AG04449 (cell line): ENCODE results near the gene DYNC2I2.

Source experiments
- CTCF ChIA-PET: fragments of 350-600 bp; formaldehyde crosslinking; extraction: SDS; loops from one replicate; lab custom pipeline; 2021; ENCODE audit warnings: antibody characterized with exemption; lab: Yijun Ruan, JAX
- POLR2A ChIA-PET: fragments of 400-600, 350-600 bp; formaldehyde crosslinking; extraction: SDS; loops from one replicate; lab custom pipeline; 2020; ENCODE audit warnings: antibody characterized with exemption, inconsistent platforms; lab: Yijun Ruan, JAX
- DNase-seq: peaks from one replicate; pipeline ENCODE4 v3.0.0-alpha.2; 2010; ENCODE audit warnings: low read depth, low spot score
- H3K4me3 ChIP-seq: 2 replicates; pipeline ENCODE4 v1.5.1; 2011; ENCODE audit warnings: low read depth, mild to moderate bottlenecking, control low read depth, low read length
- CTCF ChIP-seq: IDR thresholded peaks from one replicate; pipeline ENCODE4 v1.5.1; 2011; ENCODE audit warnings: mild to moderate bottlenecking, moderate library complexity, low read length, control low read depth, inconsistent platforms; ENCODE audit not compliant: insufficient read depth; ENCODE audit errors: missing control alignments

DYNC2I2 gene

DNA sequence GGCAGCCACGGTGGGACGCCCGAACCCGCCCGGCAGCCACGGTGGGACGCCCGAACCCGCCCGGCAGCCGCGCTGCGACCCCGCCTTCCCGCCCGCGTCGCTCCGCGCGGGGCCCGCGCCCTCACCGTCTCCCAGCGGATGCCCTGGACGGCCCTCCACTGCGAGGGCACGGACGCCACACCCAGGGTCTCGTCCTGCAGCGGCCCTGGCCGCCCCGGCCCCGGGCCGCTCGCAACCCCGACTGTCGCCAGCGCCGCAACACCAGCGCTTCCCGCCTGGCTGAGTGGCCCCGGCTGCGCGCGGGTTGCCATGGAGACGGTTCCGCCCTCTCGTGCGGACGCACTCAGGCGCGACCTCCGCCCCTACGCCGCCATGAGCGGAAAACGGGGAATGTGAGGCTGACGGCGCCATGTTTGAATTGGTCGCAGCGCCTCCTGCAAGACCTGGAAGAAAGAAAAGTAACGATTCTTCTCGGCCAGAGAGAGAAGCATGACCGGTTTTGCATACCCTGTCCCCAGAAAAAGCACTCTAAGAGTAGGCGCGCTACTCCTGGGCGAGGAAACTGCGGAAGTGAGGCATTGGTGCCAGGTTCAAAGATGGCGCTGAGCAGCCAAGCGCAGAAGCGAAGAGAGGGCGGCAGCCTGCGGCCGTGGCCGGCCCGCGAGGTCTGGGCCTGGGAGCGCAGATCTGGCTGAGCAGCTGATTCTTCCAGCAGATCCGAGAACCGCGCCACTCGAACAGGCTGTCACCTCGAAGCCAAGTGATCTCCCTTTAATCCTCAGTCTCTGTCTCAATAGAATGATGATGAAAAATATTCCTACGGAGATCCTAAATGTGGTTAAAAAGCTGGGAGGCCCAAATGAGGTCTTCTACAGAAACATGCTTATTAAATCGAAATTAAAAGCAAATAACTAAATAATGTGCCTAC is at the start of gene DYNC2I2:
Gene DYNC2I2 (minus strand): TSS at position 432 of the 928 bp plus-strand sequence. CDS start 121 bp downstream, at position 311.
- CTCF ChIA-PET: interaction anchor here (0.9 to 2.0 kb wide), 3 partner anchors 21 to 162 kb away, joined by 4 read pairs; partner anchors contain the start of genes ENDOG and PKN3
- TF ChIP-seq CTCF: no peak
- POLR2A ChIA-PET: interaction anchor here (0.5 to 0.8 kb wide), 2 partner anchors 32 to 103 kb away, joined by 3 read pairs; partner anchors contain the start of gene SET
- peak; percentile 40 for DNase-seq
- peak within 1 kb of the TSS; percentile 70 for H3K4me3 ChIP-seq

GRCh38 chr9:128706045-128706444 is 49.4 kb upstream of the DYNC2I2 start:
- ChIA-PET POLR2A (no interaction called here), CTCF (interaction anchor here (1.0 to 2.9 kb wide), 4 partner anchors 9 to 71 kb away, joined by 3 to 11 read pairs (median 6); no protein-coding TSS in a partner anchor)
- no peak for DNase-seq
- no peak overlapping the region for H3K4me3 ChIP-seq
- no peak for TF ChIP-seq CTCF

DNA sequence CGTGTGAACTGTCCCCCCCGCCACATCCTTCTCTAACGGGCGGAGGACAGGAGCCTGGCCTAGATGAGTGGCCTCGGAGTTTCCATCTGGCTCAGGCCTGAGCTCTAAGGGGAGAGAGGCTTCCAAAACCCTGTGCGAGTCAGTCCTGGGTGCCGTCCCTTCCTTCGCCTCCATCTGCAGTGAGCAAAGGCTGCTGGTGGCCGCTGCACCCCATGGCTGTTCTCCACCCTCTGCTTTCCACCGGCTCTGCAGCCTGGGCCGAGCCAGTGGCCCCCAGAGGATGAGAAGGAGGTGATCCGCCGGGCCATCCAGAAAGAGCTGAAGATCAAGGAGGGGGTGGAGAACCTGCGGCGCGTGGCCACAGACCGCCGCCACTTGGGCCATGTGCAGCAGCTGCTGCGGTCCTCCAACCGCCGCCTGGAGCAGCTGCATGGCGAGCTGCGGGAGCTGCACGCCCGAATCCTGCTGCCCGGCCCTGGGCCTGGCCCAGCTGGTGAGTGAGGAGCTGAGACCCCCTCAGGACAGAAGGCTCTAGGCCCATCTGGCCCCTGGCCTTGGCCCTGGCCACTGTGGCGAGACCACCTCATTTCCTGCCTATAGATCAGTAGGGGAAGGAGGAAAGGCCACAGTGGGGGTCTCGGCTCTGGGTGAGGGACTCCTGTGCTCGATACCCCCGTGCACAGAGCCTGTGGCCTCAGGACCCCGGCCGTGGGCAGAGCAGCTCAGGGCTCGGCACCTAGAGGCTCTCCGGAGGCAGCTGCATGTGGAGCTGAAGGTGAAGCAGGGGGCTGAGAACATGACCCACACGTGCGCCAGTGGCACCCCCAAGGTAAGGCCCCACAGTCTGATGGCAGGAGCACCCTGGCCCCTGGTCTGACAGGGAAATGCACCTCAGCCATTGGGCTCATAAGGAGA is 48.7 kb upstream of the DYNC2I2 start:
- no peak for TF ChIP-seq CTCF
- POLR2A ChIA-PET: no interaction called here
- H3K4me3 ChIP-seq: no peak overlapping the region
- CTCF ChIA-PET: interaction anchor here (1.4 to 2.9 kb wide), 5 partner anchors 9 to 19 kb away, joined by 3 to 11 read pairs (median 4); partner anchors contain the start of gene ZDHHC12
- no peak for DNase-seq

- DNase-seq: no peak
- ChIA-PET CTCF (interaction anchor here (0.6 to 2.9 kb wide), 11 partner anchors 10 to 70 kb away, joined by 3 to 11 read pairs (median 3); partner anchors contain the start of genes SET and ZDHHC12), POLR2A (no interaction called here)
- H3K4me3 ChIP-seq: no peak overlapping the region
- no peak for TF ChIP-seq CTCF
These were observed 47.7 kb upstream of the DYNC2I2 start for GRCh38 chr9:128704356-128704670.

DNA sequence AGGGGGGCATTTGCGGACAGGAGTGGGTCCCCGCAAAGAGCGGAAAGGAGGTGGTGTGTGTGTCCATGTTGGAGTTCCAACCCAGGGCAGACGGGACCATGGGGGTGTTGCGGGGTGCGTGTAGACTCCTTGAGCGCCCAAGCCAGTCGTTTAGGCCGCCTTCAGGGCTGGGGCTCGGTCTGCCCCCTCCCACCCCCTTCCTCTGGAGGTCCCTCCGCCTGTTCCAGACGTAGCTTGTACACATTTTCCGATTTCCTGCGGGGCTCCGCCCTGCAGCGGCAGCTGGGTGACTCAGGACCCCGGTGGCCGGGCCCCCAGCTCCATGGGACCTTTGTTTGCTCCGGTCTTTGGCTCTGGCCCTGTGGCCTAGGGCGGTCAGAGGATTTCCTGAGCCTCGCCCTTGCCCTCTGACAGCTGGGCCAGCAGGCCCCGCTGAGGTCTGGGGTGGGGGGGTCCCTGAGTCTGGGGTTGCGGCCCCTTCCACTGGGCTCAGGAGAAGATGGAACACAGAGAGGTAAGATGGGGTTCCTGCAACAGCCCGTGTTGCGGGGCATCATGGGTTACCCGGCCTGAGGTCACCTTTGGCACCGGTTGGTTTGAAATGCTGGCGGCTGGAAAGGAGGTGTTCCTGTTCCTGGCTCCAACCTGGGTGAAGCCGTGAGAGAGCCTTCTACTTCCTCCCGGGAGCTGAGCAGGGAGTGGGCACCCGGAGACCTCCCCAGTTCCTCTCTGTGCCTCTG is 47.1 kb upstream of the DYNC2I2 start:
- H3K4me3 ChIP-seq: peak overlapping the region; percentile 70
- TF ChIP-seq CTCF: no peak
- ChIA-PET CTCF (interaction anchor here (0.6 to 2.9 kb wide), 14 partner anchors 8 to 178 kb away, joined by 3 to 11 read pairs (median 3); partner anchors contain the start of genes KYAT1, SET and ZDHHC12), POLR2A (no interaction called here)
- DNase-seq: no peak
